Measurements from ENCODE around the gene TSHZ3. TPM values are rescaled to one million over a fixed set of nuclear protein-coding genes. Genes with fewer than 3 reads are reported as not detected.

The TSHZ3 gene
- total and polyA plus RNA-seq, 11 donors: 0.88 to 11.5 (median 2.4) TPM

- H3K36me3 ChIP-seq: peaks cover 0 to 5% (median 0%) of the 10 kb centered on the region in 9 donors
- WGBS, 4 donors: 89 to 94% (median 93%) methylated on average over 14 to 15 of the region's 15 CpGs
Measured at GRCh38 chr19:31268751-31269383, 80.4 kb downstream of the TSHZ3 start.

GRCh38 chr19:31266731-31267130 is 82.5 kb downstream of the TSHZ3 start:
- Histone ChIP-seq H3K4me1 (peaks cover 0 to 8% (median 0%) of the 10 kb centered on the region in 12 donors), H3K27me3 (peaks cover 0 to 7% (median 0%) of the 10 kb centered on the region in 9 donors), H3K9me3 (no peaks in the 10 kb centered on the region), H3K36me3 (no peaks in the 10 kb centered on the region), H3K4me3 (no peak overlapping the region), H3K27ac (no peak overlapping the region)
- TF ChIP-seq CTCF (IDR thresholded peaks at IDR 0.05) (no peak), POLR2A (IDR thresholded peaks at IDR 0.05) (no peak)
- no peak for ATAC-seq
- DNase-seq: peak in 1 of 5 donors; percentile 40
- WGBS, 4 donors: 84 to 92% (median 89%) methylated on average over 7 of the region's 7 CpGs
- intact Hi-C loops (cut with DNase I): no loop called here

More at GRCh38 chr19:31268751-31269383, 80.4 kb downstream of the TSHZ3 start:
- H3K27ac ChIP-seq: no peak overlapping the region
- H3K27me3 ChIP-seq: no peaks in the 10 kb centered on the region
- no peaks in the 10 kb centered on the region for H3K4me1 ChIP-seq
- intact Hi-C loops (cut with DNase I): no loop called here
- no peak for ATAC-seq
- no peak overlapping the region for H3K4me3 ChIP-seq
- DNase-seq: peak in 1 of 5 donors; percentile 27
- H3K9me3 ChIP-seq: no peaks in the 10 kb centered on the region
- TF ChIP-seq POLR2A (IDR thresholded peaks at IDR 0.05) (no peak), CTCF (IDR thresholded peaks at IDR 0.05) (no peak)

GRCh38 chr19:31266196-31266595 is 83.0 kb downstream of the TSHZ3 start:
- no peak for ATAC-seq
- no peak for DNase-seq
- intact Hi-C loops (cut with DNase I): no loop called here
- Histone ChIP-seq H3K9me3 (no peaks in the 10 kb centered on the region), H3K27me3 (peaks cover 0 to 7% (median 0%) of the 10 kb centered on the region in 9 donors), H3K27ac (no peak overlapping the region), H3K4me1 (peaks cover 0 to 13% (median 0%) of the 10 kb centered on the region in 12 donors), H3K36me3 (no peaks in the 10 kb centered on the region), H3K4me3 (no peak overlapping the region)
- 89 to 90% (median 89%) methylated on average over 4 of the region's 4 CpGs for WGBS, 4 donors
- TF ChIP-seq POLR2A (IDR thresholded peaks at IDR 0.05) (no peak), CTCF (IDR thresholded peaks at IDR 0.05) (no peak)

GRCh38 chr19:31264041-31264778 is 85.0 kb downstream of the TSHZ3 start:
- whole genome bisulfite sequencing, 4 donors: 69 to 80% (median 73%) methylated on average over 9 of the region's 9 CpGs
- no peak for ATAC-seq
- no peak for TF ChIP-seq POLR2A (IDR thresholded peaks at IDR 0.05)
- TF ChIP-seq CTCF (IDR thresholded peaks at IDR 0.05): no peak

More at GRCh38 chr19:31264041-31264778, 85.0 kb downstream of the TSHZ3 start:
- Histone ChIP-seq H3K9me3 (no peaks in the 10 kb centered on the region), H3K27me3 (peaks cover 0 to 7% (median 0%) of the 10 kb centered on the region in 9 donors), H3K36me3 (no peaks in the 10 kb centered on the region), H3K27ac (no peak overlapping the region), H3K4me3 (no peak overlapping the region), H3K4me1 (peaks cover 0 to 17% (median 0%) of the 10 kb centered on the region in 12 donors)
- DNase-seq: no peak
- intact Hi-C loops (cut with DNase I): no loop called here

Data from heart left ventricle (tissue), 16 donors.